ENCODE data around the gene NDST3. TPM values are rescaled to one million over a fixed set of nuclear protein-coding genes. Genes with fewer than 3 reads are reported as not detected.

Gene NDST3
- polyA plus RNA-seq, 1 of the 3 experiments (the other 2 are of a cell fraction) = 1.2 TPM

DNA sequence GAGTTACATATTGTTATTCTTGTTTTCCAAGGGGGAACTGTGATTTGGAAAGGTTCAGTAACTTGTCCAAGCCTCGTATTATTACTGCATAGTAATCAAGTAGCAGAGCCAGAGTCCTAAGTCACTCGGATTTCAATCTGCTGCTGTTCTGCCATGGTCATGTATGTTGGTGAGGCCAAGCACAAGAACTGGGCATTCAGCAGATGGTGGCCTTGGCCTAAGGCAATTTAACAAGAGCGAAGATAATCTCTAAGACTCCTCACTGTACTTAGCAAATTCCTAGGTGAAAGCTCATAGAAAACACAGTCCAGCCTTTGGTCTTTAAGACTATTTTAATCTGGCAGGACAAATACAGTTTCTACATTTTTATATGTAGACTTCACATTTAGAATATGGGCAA lies 64.8 kb downstream of the NDST3 start:
- H4K20me1 ChIP-seq (ENCODE audit: insufficient read depth) = no peaks in the 10 kb centered on the region
- no peaks in the 10 kb centered on the region for H3K27me3 ChIP-seq (ENCODE audit: insufficient read depth)
- no peak overlapping the region for H2AFZ ChIP-seq (ENCODE audit: low read depth)
- H3K4me3 ChIP-seq (ENCODE audit: low read depth in 2 of 2, low read length in 1 of 2) = no peak overlapping the region
- H3K27ac ChIP-seq (ENCODE audit: low read depth in 2 of 2, low read length in 1 of 2) = no peak overlapping the region
- no peaks in the 10 kb centered on the region for H3F3A ChIP-seq (replicated peaks; ENCODE audit: insufficient read depth)
- H3K9me2 ChIP-seq = no peaks in the 10 kb centered on the region
- H3K9me3 ChIP-seq = no peaks in the 10 kb centered on the region
- H3K9ac ChIP-seq = no peak overlapping the region
- H3K4me2 ChIP-seq = no peak overlapping the region
- CTCF ChIA-PET = interaction anchor here (0.8 to 1.6 kb wide), 2 partner anchors 21 to 38 kb away, joined by 3 to 5 read pairs; no protein-coding TSS in a partner anchor
- no peak for TF ChIP-seq EP300 (IDR thresholded peaks at IDR 0.05; ENCODE audit: borderline replicate concordance in 1 of 2, low read depth in 1 of 2, low read length in 1 of 2)
- TF ChIP-seq, protein P1, sequence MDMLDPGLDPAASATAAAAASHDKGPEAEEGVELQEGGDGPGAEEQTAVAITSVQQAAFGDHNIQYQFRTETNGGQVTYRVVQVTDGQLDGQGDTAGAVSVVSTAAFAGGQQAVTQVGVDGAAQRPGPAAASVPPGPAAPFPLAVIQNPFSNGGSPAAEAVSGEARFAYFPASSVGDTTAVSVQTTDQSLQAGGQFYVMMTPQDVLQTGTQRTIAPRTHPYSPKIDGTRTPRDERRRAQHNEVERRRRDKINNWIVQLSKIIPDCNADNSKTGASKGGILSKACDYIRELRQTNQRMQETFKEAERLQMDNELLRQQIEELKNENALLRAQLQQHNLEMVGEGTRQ (IDR thresholded peaks at IDR 0.05; ENCODE audit: borderline replicate concordance, low read depth, low read length) = no peak
- POLR2A ChIA-PET = no interaction called here
- H3K4me1 ChIP-seq (ENCODE audit: control insufficient read depth in 1 of 2, insufficient read depth in 2 of 2, low read depth in 1 of 2, low read length in 1 of 2) = no peaks in the 10 kb centered on the region
- H3K36me3 ChIP-seq (replicated peaks in 1 of 2; ENCODE audit: control insufficient read depth in 1 of 2, insufficient read depth in 2 of 2, low read length in 1 of 2) = no peaks in the 10 kb centered on the region
- WGBS (ENCODE audit: low lambda C conversion rate) = 64% methylated on average over 3 of the region's 3 CpGs
- DNase-seq = no peak
- no peaks in the 10 kb centered on the region for H3K79me2 ChIP-seq (ENCODE audit: insufficient read depth)

DNA sequence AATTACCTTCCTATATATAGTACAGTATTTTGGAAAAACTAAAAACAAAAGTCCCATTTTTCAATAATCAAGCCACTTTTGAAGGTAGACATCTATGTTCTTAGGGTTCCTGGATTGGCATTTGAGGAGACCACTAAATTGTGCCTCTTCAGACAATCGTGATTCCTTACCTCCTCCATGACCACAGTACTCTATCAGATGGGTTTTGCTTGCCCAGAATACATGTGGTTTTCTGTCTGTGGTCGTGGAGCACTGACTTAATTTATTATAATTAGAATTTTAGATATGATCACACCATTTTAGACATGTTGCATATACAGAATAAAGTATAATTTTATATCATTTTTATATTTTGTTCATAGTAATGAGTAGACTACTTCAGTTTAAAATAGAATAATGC lies 67.9 kb downstream of the NDST3 start:
- Histone ChIP-seq H3K4me1 (ENCODE audit: control insufficient read depth in 1 of 2, insufficient read depth in 2 of 2, low read depth in 1 of 2, low read length in 1 of 2) (no peaks in the 10 kb centered on the region), H3K4me3 (ENCODE audit: low read depth in 2 of 2, low read length in 1 of 2) (no peak overlapping the region), H3K36me3 (replicated peaks in 1 of 2; ENCODE audit: control insufficient read depth in 1 of 2, insufficient read depth in 2 of 2, low read length in 1 of 2) (no peaks in the 10 kb centered on the region), H3K4me2 (no peak overlapping the region), H4K20me1 (ENCODE audit: insufficient read depth) (no peaks in the 10 kb centered on the region), H3K79me2 (ENCODE audit: insufficient read depth) (no peaks in the 10 kb centered on the region), H2AFZ (ENCODE audit: low read depth) (no peak overlapping the region), H3K9ac (no peak overlapping the region), H3F3A (replicated peaks; ENCODE audit: insufficient read depth) (no peaks in the 10 kb centered on the region), H3K9me3 (no peaks in the 10 kb centered on the region), H3K9me2 (no peaks in the 10 kb centered on the region), H3K27me3 (ENCODE audit: insufficient read depth) (no peaks in the 10 kb centered on the region), H3K27ac (ENCODE audit: low read depth in 2 of 2, low read length in 1 of 2) (no peak overlapping the region)
- ChIA-PET POLR2A (no interaction called here), CTCF (no interaction called here)
- no peak for DNase-seq
- whole genome bisulfite sequencing (ENCODE audit: low lambda C conversion rate) = 37% methylated on average over 2 of the region's 2 CpGs
- TF ChIP-seq, protein P2, sequence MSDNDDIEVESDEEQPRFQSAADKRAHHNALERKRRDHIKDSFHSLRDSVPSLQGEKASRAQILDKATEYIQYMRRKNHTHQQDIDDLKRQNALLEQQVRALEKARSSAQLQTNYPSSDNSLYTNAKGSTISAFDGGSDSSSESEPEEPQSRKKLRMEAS (IDR thresholded peaks at IDR 0.05; ENCODE audit: low read depth) = no peak
- TF ChIP-seq SIN3A (IDR thresholded peaks at IDR 0.05; ENCODE audit: borderline replicate concordance, low read depth, low read length) (no peak), FOSL2 (IDR thresholded peaks at IDR 0.05; ENCODE audit: borderline replicate concordance, low read depth) (no peak), GABPA (IDR thresholded peaks at IDR 0.05; ENCODE audit: low read depth) (no peak), MEF2A (IDR thresholded peaks at IDR 0.05; ENCODE audit: borderline replicate concordance, low read depth) (no peak), RCOR1 (IDR thresholded peaks at IDR 0.05; ENCODE audit: low read length) (no peak), TCF12 (IDR thresholded peaks at IDR 0.05) (no peak), EZH2phosphoT487 (IDR thresholded peaks at IDR 0.05; ENCODE audit: borderline replicate concordance, low read depth) (no peak), TEAD4 (IDR thresholded peaks at IDR 0.05; ENCODE audit: borderline replicate concordance, insufficient read depth) (no peak), TAF1 (IDR thresholded peaks at IDR 0.05; ENCODE audit: borderline replicate concordance, low read depth, low read length) (no peak), NFIC (IDR thresholded peaks at IDR 0.05; ENCODE audit: borderline replicate concordance) (no peak), REST (IDR thresholded peaks at IDR 0.05; ENCODE audit: low read depth, low read length) (no peak), FOXM1 (IDR thresholded peaks at IDR 0.05; ENCODE audit: low read depth) (no peak), ZBTB33 (IDR thresholded peaks at IDR 0.05; ENCODE audit: borderline replicate concordance, low read depth) (no peak), IRF3 (IDR thresholded peaks at IDR 0.05; ENCODE audit: low read depth, low read length) (no peak), MXI1 (IDR thresholded peaks at IDR 0.05; ENCODE audit: low read depth, low read length) (no peak), PBX3 (IDR thresholded peaks at IDR 0.05) (no peak)

Measured in SK-N-SH (cell line).